Measurements from ENCODE around the gene DNAH1.

DNAH1 gene

GRCh38 chr3:52399593-52399992 lies 83.5 kb downstream of the DNAH1 start:
- no peaks in the 10 kb centered on the region for H3K79me2 ChIP-seq (ENCODE audit: insufficient read depth, low read length)
- no peaks in the 10 kb centered on the region for H4K20me1 ChIP-seq (ENCODE audit: low read depth, low read length)
- no peak overlapping the region for H3K9ac ChIP-seq (ENCODE audit: low read length)
- H3F3A ChIP-seq (ENCODE audit: insufficient read depth), result no peaks in the 10 kb centered on the region
- no peak for TF ChIP-seq EZH2phosphoT487 (conservative IDR thresholded peaks at IDR 0.05; ENCODE audit: low read length)
- TF ChIP-seq, protein P1, sequence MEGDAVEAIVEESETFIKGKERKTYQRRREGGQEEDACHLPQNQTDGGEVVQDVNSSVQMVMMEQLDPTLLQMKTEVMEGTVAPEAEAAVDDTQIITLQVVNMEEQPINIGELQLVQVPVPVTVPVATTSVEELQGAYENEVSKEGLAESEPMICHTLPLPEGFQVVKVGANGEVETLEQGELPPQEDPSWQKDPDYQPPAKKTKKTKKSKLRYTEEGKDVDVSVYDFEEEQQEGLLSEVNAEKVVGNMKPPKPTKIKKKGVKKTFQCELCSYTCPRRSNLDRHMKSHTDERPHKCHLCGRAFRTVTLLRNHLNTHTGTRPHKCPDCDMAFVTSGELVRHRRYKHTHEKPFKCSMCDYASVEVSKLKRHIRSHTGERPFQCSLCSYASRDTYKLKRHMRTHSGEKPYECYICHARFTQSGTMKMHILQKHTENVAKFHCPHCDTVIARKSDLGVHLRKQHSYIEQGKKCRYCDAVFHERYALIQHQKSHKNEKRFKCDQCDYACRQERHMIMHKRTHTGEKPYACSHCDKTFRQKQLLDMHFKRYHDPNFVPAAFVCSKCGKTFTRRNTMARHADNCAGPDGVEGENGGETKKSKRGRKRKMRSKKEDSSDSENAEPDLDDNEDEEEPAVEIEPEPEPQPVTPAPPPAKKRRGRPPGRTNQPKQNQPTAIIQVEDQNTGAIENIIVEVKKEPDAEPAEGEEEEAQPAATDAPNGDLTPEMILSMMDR (IDR thresholded peaks at IDR 0.05; ENCODE audit: insufficient read depth, low read length, poor library complexity, severe bottlenecking), result no peak
- H3K9me2 ChIP-seq (replicated peaks; ENCODE audit: insufficient read depth, low read length), result no peaks in the 10 kb centered on the region
- no peaks in the 10 kb centered on the region for H3K9me3 ChIP-seq (ENCODE audit: insufficient read depth, low read length)
- no peak overlapping the region for H3K4me3 ChIP-seq (ENCODE audit: insufficient read depth, low read length, poor library complexity, severe bottlenecking)
- no peaks in the 10 kb centered on the region for H3K36me3 ChIP-seq (ENCODE audit: low read length)
- H3K27me3 ChIP-seq (ENCODE audit: low read length), result no peaks in the 10 kb centered on the region
- H3K4me2 ChIP-seq (ENCODE audit: low read depth, low read length, poor library complexity, severe bottlenecking), result no peak overlapping the region
- H2AFZ ChIP-seq (ENCODE audit: low read depth, low read length, severe bottlenecking), result no peak overlapping the region
- H3K27ac ChIP-seq (ENCODE audit: low read depth, low read length), result no peak overlapping the region

DNA sequence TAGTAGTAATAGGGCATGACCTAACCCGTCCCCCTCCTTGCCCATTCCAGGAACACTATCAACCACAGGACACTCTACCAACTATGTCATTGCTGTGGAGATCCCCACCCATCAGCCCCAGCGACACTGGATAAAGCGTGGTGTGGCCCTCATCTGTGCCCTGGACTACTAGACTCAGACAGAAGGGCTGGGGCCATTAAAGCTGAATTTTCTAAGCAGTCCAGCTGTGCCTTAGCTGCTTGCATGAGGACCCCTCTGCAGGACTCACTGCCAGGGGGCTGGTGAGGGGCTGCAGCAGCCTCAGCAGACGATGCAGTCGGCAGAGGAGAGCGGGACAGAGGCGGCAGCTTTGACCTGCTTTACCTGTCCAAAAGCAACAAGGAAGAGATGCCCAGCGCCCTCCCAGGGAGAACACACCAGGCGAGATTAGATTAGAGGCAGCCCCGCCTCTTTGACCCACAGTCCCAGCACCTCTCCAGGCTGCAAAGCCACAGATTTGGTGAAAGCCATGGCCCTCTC lies 84.2 kb downstream of the DNAH1 start:
- Histone ChIP-seq H3K9me2 (replicated peaks; ENCODE audit: insufficient read depth, low read length) (no peaks in the 10 kb centered on the region), H3F3A (ENCODE audit: insufficient read depth) (no peaks in the 10 kb centered on the region), H4K20me1 (ENCODE audit: low read depth, low read length) (no peaks in the 10 kb centered on the region), H3K9ac (ENCODE audit: low read length) (no peak overlapping the region), H3K36me3 (ENCODE audit: low read length) (no peaks in the 10 kb centered on the region), H3K4me3 (ENCODE audit: insufficient read depth, low read length, poor library complexity, severe bottlenecking) (no peak overlapping the region), H3K9me3 (ENCODE audit: insufficient read depth, low read length) (no peaks in the 10 kb centered on the region), H3K79me2 (ENCODE audit: insufficient read depth, low read length) (no peaks in the 10 kb centered on the region), H3K4me2 (ENCODE audit: low read depth, low read length, poor library complexity, severe bottlenecking) (no peak overlapping the region), H3K27ac (ENCODE audit: low read depth, low read length) (no peak overlapping the region), H2AFZ (ENCODE audit: low read depth, low read length, severe bottlenecking) (no peak overlapping the region), H3K27me3 (ENCODE audit: low read length) (no peaks in the 10 kb centered on the region)
- TF ChIP-seq, protein P1 (IDR thresholded peaks at IDR 0.05; ENCODE audit: insufficient read depth, low read length, poor library complexity, severe bottlenecking), result no peak
- no peak for TF ChIP-seq EZH2phosphoT487 (conservative IDR thresholded peaks at IDR 0.05; ENCODE audit: low read length)

DNA sequence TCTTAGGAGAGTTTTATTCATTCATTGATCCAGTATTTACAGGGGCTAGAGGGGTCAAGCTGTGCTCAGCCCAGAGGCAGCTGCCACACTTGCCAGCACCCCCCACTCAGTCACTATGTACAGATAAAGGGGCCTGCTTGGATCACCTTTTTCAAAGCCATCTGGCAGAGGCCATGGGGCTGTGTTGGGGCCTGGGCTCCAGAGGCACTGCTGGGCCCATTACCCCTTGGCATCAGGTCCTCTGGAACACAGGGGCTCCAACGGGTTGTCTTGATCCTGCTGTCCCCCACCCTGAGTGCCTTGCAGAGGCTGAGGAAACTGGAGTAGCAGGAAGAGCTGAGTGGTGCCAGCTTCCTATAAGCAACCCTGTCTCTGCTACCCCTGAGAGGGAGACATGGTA lies 84.9 kb downstream of the DNAH1 start:
- Histone ChIP-seq H3F3A (ENCODE audit: insufficient read depth) (no peaks in the 10 kb centered on the region), H3K79me2 (ENCODE audit: insufficient read depth, low read length) (no peaks in the 10 kb centered on the region), H4K20me1 (ENCODE audit: low read depth, low read length) (no peaks in the 10 kb centered on the region), H3K9me3 (ENCODE audit: insufficient read depth, low read length) (no peaks in the 10 kb centered on the region), H3K27ac (ENCODE audit: low read depth, low read length) (no peak overlapping the region), H3K4me3 (ENCODE audit: insufficient read depth, low read length, poor library complexity, severe bottlenecking) (no peak overlapping the region), H3K27me3 (ENCODE audit: low read length) (no peaks in the 10 kb centered on the region), H3K9me2 (replicated peaks; ENCODE audit: insufficient read depth, low read length) (no peaks in the 10 kb centered on the region), H3K4me2 (ENCODE audit: low read depth, low read length, poor library complexity, severe bottlenecking) (no peak overlapping the region), H3K36me3 (ENCODE audit: low read length) (no peaks in the 10 kb centered on the region), H3K9ac (ENCODE audit: low read length) (no peak overlapping the region), H2AFZ (ENCODE audit: low read depth, low read length, severe bottlenecking) (no peak overlapping the region)
- no peak for TF ChIP-seq EZH2phosphoT487 (conservative IDR thresholded peaks at IDR 0.05; ENCODE audit: low read length)
- TF ChIP-seq, protein P1 (IDR thresholded peaks at IDR 0.05; ENCODE audit: insufficient read depth, low read length, poor library complexity, severe bottlenecking), result no peak

Measured in SU-DHL-6 (cell line).